Testis (tissue), 2 donors: ENCODE results near the gene FCHSD2.

Experiments used
- CTCF ChIP-seq, 3 experiments: fragments of 450-650 bp in 2 of 3; fragments of 200-600 bp in 1 of 3; sonication (generic) in 1 of 3; IDR thresholded peaks; one replicate each; pipeline ENCODE4 v1.5.1; 2016 to 2019; ENCODE audit warnings: antibody characterized with exemption in 3 of 3, mild to moderate bottlenecking in 2 of 3, moderate library complexity in 1 of 3
- POLR2A ChIP-seq: fragments of 450-650 bp; IDR thresholded peaks from one replicate; pipeline ENCODE4 v1.6.1; 2017; ENCODE audit warnings: antibody characterized with exemption, mild to moderate bottlenecking, moderate library complexity

- no peak for TF ChIP-seq CTCF (IDR thresholded peaks at IDR 0.05)
- no peak for TF ChIP-seq POLR2A
These were observed 245.7 kb downstream of the FCHSD2 start for GRCh38 chr11:72896431-72896830.
